Testis (tissue), 2 donors: ENCODE data around the gene TAF8.

ENCODE experiments used
- CTCF ChIP-seq, 3 experiments: fragments of 450-650 bp in 2 of 3; fragments of 200-600 bp in 1 of 3; sonication (generic) in 1 of 3; IDR thresholded peaks; one replicate each; pipeline ENCODE4 v1.5.1; 2016 to 2019; ENCODE audit warnings: antibody characterized with exemption in 3 of 3, mild to moderate bottlenecking in 2 of 3, moderate library complexity in 1 of 3
- POLR2A ChIP-seq: fragments of 450-650 bp; IDR thresholded peaks from one replicate; pipeline ENCODE4 v1.6.1; 2017; ENCODE audit warnings: antibody characterized with exemption, mild to moderate bottlenecking, moderate library complexity

GRCh38 chr6:42026540-42026939 lies 23.8 kb upstream of the TAF8 start:
- TF ChIP-seq CTCF (IDR thresholded peaks at IDR 0.05) (no peak), POLR2A (no peak)
